ENCODE results near the gene PAGR1.
A peak's percentile ranks its signal among the peaks of the same experiment; 100 is the strongest.
"Not testable (repeated sequence)": the region's sequence is repeated elsewhere in the genome, so short reads cannot be mapped to it uniquely, and the experiment has no call there.

The PAGR1 gene

GRCh38 chr16:29791845-29792807 is 23.8 kb upstream of the PAGR1 start:
- no peak for DNase-seq (ENCODE audit: low spot score)

- DNase-seq (ENCODE audit: low spot score), result not testable (repeated sequence)
These were observed 22.8 kb upstream of the PAGR1 start for GRCh38 chr16:29793153-29793552.

- no peak for DNase-seq (ENCODE audit: low spot score)
These were observed 21.7 kb upstream of the PAGR1 start for GRCh38 chr16:29794231-29794710.

GRCh38 chr16:29802416-29802935 is 13.5 kb upstream of the PAGR1 start:
- DNase-seq (ENCODE audit: low spot score), result no peak

- DNase-seq (ENCODE audit: low spot score), result no peak
These were observed 11.9 kb upstream of the PAGR1 start for GRCh38 chr16:29804020-29804419.

GRCh38 chr16:29804455-29805231 is 11.3 kb upstream of the PAGR1 start:
- no peak for DNase-seq (ENCODE audit: low spot score)

GRCh38 chr16:29805232-29806098 is 10.5 kb upstream of the PAGR1 start:
- peak; percentile 99 for DNase-seq (ENCODE audit: low spot score)

- no peak for DNase-seq (ENCODE audit: low spot score)
These were observed 9.8 kb upstream of the PAGR1 start, which contains the start of gene MAZ for GRCh38 chr16:29806099-29806579. TSS of gene MAZ (plus strand) at chr16:29806529. CDS start at chr16:29806702, 173 bp downstream.

- no peak for DNase-seq (ENCODE audit: low spot score)
These were observed 9.1 kb upstream of the PAGR1 start for GRCh38 chr16:29806641-29807425.

- DNase-seq (ENCODE audit: low spot score), result peak; percentile 93
These were observed 8.3 kb upstream of the PAGR1 start for GRCh38 chr16:29807426-29808218.

GRCh38 chr16:29808219-29808900 is 7.6 kb upstream of the PAGR1 start:
- DNase-seq (ENCODE audit: low spot score), result no peak

- no peak for DNase-seq (ENCODE audit: low spot score)
These were observed 6.8 kb upstream of the PAGR1 start for GRCh38 chr16:29809031-29809747.

GRCh38 chr16:29809850-29810698 is 5.9 kb upstream of the PAGR1 start:
- no peak for DNase-seq (ENCODE audit: low spot score)

- DNase-seq (ENCODE audit: low spot score), result no peak
These were observed 5.2 kb upstream of the PAGR1 start for GRCh38 chr16:29810699-29811169.

- peak; percentile 87 for DNase-seq (ENCODE audit: low spot score)
These were observed 4.6 kb upstream of the PAGR1 start for GRCh38 chr16:29811170-29811895.

GRCh38 chr16:29811896-29812665 is 3.9 kb upstream of the PAGR1 start, which contains the start of gene PRRT2:
TSS of gene PRRT2 (plus strand) at chr16:29812193. CDS start at chr16:29813055, 862 bp downstream.
- DNase-seq (ENCODE audit: low spot score), result peak; percentile 90
